Lower leg skin (tissue), 4 donors: ENCODE data around the gene PCDH17. TPM values are rescaled to one million over a fixed set of nuclear protein-coding genes. Genes with fewer than 3 reads are reported as not detected.

Experiments used
- DNase-seq, 2 donors: peaks; one replicate each; pipeline ENCODE4 v3.0.0-alpha.2; 2019; ENCODE audit warnings: low spot score in 2 of 2
- H3K4me3 ChIP-seq: fragments of 200-600 bp; sonication (generic); 2 replicates; pipeline ENCODE4 v1.5.1; 2017; ENCODE audit warnings: mild to moderate bottlenecking, low read depth; ENCODE audit not compliant: poor library complexity, severe bottlenecking
- POLR2A ChIP-seq, 2 donors: fragments of 450-650 bp; IDR thresholded peaks; one replicate each; pipeline ENCODE4 v1.6.1; 2016 to 2017; ENCODE audit warnings: antibody characterized with exemption in 2 of 2, mild to moderate bottlenecking in 1 of 2, moderate library complexity in 1 of 2
- WGBS, 2 donors: methylation state at CpG; one replicate each; pipeline ENCODE4 v1.1.5; 2018; 5-methylcytosine and 5-hydroxymethylcytosine counted together
- intact Hi-C: fragments of 100-400 bp; cut with DNase I; formaldehyde crosslinking; loops from one replicate; pipeline ENCODE4 v1.15.0; 2023; ENCODE audit warnings: low total_unique reads
- total RNA-seq, 4 donors: library from RNA; depleted of rRNA; stranded (reverse); fragments of >200 nt; gene quantifications; one replicate each; pipeline ENCODE4 v1.1.0, GENCODE V29; 2016
- TF ChIP-seq, protein P1 (sequence below), 3 donors: fragments of 450-650 bp; IDR thresholded peaks; one replicate each; pipeline ENCODE4 v1.5.1; 2016; ENCODE audit warnings: antibody characterized with exemption in 3 of 3, mild to moderate bottlenecking in 3 of 3, moderate library complexity in 2 of 3

The PCDH17 gene
- total RNA-seq, 4 donors from 2014 or later, result 0.17 to 1.6 (median 1.2) TPM

DNA sequence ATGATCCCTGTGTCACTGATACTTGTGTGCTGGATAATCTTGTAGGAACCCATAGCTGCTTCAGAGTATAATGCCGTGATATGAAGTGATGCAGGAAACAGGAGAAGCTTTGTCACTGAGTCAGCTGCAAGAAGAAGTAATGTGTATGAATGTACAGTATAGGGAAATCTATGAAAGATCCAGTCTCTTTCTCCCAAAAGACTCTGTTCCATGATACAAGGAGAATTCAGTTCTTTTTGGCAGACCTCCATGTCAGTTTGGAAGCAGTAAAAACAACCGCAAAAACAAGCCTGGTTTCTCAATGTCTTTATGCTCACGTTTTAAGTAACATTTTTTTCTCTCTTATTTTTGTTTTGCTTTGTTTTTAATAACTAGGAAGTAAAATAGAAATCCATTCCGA is 33.9 kb downstream of the PCDH17 start:
- no peak for DNase-seq
- TF ChIP-seq POLR2A (IDR thresholded peaks at IDR 0.05), result no peak
- TF ChIP-seq, protein P1, sequence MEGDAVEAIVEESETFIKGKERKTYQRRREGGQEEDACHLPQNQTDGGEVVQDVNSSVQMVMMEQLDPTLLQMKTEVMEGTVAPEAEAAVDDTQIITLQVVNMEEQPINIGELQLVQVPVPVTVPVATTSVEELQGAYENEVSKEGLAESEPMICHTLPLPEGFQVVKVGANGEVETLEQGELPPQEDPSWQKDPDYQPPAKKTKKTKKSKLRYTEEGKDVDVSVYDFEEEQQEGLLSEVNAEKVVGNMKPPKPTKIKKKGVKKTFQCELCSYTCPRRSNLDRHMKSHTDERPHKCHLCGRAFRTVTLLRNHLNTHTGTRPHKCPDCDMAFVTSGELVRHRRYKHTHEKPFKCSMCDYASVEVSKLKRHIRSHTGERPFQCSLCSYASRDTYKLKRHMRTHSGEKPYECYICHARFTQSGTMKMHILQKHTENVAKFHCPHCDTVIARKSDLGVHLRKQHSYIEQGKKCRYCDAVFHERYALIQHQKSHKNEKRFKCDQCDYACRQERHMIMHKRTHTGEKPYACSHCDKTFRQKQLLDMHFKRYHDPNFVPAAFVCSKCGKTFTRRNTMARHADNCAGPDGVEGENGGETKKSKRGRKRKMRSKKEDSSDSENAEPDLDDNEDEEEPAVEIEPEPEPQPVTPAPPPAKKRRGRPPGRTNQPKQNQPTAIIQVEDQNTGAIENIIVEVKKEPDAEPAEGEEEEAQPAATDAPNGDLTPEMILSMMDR (IDR thresholded peaks at IDR 0.05), result no peak
- no peak overlapping the region for H3K4me3 ChIP-seq
- intact Hi-C loops, result no loop called here
- WGBS, 2 donors, result 34 to 56% methylated on average over 4 of the region's 4 CpGs

- TF ChIP-seq, protein P1 (IDR thresholded peaks at IDR 0.05), result no peak
- TF ChIP-seq POLR2A (IDR thresholded peaks at IDR 0.05), result no peak
- DNase-seq, result no peak
- no peak overlapping the region for H3K4me3 ChIP-seq
- WGBS, 2 donors, result 82 to 85% methylated on average over 6 of the region's 6 CpGs
- intact Hi-C loops, result no loop called here
Measured at GRCh38 chr13:57666131-57666953, 34.8 kb downstream of the PCDH17 start.

DNA sequence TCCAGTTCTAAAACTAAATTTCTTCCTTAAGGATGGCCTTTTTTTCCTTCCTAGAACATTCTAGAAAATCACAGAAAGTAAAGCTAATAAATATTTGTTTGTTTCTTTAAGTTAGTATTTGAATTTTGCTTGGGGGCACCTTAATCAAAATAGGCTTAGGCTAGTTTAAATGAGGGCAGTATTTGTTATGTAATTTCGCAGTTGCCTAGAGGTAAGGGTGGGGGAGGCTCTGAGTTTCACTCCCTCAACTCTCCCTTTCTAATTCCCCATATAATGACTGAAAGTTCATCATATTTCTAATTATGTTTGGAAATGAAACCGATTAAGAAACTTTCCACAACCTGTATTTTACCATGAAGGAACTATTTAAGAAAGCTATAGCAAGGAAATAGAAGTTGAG is 40.6 kb downstream of the PCDH17 start:
- TF ChIP-seq, protein P1 (IDR thresholded peaks at IDR 0.05), result no peak
- no peak for TF ChIP-seq POLR2A (IDR thresholded peaks at IDR 0.05)
- intact Hi-C loops, result no loop called here
- 70 to 79% methylated on average over 2 of the region's 2 CpGs for WGBS, 2 donors
- no peak for DNase-seq
- no peak overlapping the region for H3K4me3 ChIP-seq

DNA sequence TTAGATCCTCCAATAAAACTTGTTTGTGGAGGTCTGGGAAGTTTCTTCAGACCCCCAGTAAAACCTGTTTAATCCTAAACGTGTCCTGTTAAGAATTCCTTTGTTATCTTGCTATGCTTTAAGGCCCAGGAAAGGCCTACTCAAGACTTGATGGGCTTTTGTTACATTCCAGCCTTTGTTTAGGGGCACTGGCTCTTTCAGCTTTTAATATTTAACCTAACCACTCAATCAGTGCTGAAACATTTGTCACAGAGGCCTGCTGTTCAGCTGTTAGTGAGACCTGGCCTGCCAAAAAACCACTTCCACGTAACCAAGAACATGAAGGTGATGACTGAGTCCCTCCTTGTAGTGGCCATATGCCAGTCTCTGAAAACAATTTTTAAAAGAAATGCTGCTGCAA is 41.7 kb downstream of the PCDH17 start:
- DNase-seq, result no peak
- no peak for TF ChIP-seq POLR2A (IDR thresholded peaks at IDR 0.05)
- TF ChIP-seq, protein P1 (IDR thresholded peaks at IDR 0.05), result no peak
- intact Hi-C loops, result no loop called here
- no peak overlapping the region for H3K4me3 ChIP-seq
- WGBS, 2 donors, result 65 to 66% methylated on average over 2 of the region's 2 CpGs

- TF ChIP-seq POLR2A (IDR thresholded peaks at IDR 0.05), result no peak
- TF ChIP-seq, protein P1 (IDR thresholded peaks at IDR 0.05), result no peak
- no peak overlapping the region for H3K4me3 ChIP-seq
- WGBS, 2 donors, result 67 to 69% methylated on average over 2 of the region's 2 CpGs
- DNase-seq, result no peak
- intact Hi-C loops, result no loop called here
Measured at GRCh38 chr13:57675526-57675925, 44.0 kb downstream of the PCDH17 start.

- no peak for TF ChIP-seq POLR2A (IDR thresholded peaks at IDR 0.05)
- TF ChIP-seq, protein P1 (IDR thresholded peaks at IDR 0.05), result no peak
- H3K4me3 ChIP-seq, result no peak overlapping the region
- intact Hi-C loops, result no loop called here
- DNase-seq, result no peak
- 93% methylated on average over 1 of the region's 1 CpG for WGBS, 2 donors
Measured at GRCh38 chr13:57680609-57681008, 49.1 kb downstream of the PCDH17 start.
